GM19372 (cell line): ENCODE data around the gene FBXO45.
"Not testable (repeated sequence)": the region's sequence is repeated elsewhere in the genome, so short reads cannot be mapped to it uniquely, and the experiment has no call there.

ENCODE experiments used
- ATAC-seq: cut with Tn5 transposase; IDR thresholded peaks from one replicate; pipeline ENCODE4 v1.9.1; 2021; ENCODE audit warnings: mild to moderate bottlenecking, low read depth, moderate library complexity; ENCODE audit not compliant: unreplicated experiment

The FBXO45 gene

GRCh38 chr3:196568246-196569002 lies at the start of gene FBXO45, which contains the start of gene WDR53:
Gene FBXO45 (plus strand): TSS chr3:196568660. CDS start chr3:196568985, 325 bp downstream.
Gene WDR53 (minus strand): TSS chr3:196568554. CDS start chr3:196561475, 7,079 bp downstream.
- ATAC-seq = peak; percentile 93

- ATAC-seq = no peak
Observed at GRCh38 chr3:196518966-196519717, 49.3 kb upstream of the FBXO45 start.

GRCh38 chr3:196519718-196520082 lies 48.8 kb upstream of the FBXO45 start:
- ATAC-seq = no peak

DNA sequence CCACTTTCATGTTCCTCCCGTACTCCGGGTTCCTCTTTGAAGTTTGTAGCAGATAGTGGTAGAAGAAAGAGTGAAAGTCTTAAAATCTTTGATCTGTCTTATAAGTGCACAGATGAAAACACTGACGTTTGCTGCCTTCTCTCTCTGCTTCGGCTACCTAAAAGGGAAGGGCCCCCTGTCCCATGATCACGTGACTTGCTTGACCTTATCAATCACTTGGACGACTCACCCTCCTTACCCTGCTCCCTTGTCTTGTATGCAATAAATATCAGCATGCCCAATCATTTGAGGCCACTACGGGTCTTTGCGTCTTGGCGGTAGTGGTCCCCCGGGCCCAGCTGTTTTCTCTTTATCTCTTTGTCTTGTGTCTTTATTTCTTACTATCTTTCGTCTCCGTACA lies 47.2 kb upstream of the FBXO45 start:
- ATAC-seq = not testable (repeated sequence)

DNA sequence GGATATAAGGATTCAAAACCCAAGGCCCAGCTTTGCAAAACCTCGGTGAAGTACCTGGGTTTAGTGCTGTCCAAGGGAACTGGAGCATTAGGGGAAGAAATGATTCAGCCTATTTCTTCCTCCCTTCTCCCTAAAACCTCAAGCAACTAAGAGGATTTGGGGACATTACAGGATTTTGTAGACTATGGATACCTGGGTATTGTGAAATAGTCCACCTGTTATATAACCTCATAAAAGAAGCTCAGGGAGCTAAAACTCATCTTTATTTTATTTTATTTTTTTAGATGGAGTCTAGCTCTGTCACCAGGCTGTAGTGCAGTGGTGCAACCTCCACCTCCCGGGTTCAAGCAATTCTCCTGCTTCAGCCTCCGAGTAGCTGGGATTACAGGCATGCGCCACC lies 44.6 kb upstream of the FBXO45 start:
- no peak for ATAC-seq

DNA sequence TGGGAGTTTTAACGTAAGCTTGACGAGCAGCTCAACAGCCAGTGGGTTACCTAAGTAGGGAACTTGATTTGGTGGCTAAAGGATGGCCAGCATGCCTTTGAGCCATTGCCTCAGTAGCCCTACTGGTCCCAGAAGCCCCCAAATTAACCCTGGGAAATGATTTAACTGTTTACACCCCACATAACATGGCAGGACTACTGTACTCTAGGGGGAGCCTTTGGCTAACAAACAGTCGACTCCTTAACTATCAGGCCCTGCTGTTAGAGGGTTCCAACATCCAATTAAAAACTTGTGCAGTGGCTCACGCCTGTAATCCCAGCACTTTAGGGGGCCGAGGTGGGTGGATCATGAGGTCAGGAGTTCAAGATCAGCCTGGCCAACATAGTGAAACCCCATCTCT lies 43.9 kb upstream of the FBXO45 start:
- no peak for ATAC-seq

- ATAC-seq = no peak
Observed at GRCh38 chr3:196525141-196525540, 43.3 kb upstream of the FBXO45 start.

DNA sequence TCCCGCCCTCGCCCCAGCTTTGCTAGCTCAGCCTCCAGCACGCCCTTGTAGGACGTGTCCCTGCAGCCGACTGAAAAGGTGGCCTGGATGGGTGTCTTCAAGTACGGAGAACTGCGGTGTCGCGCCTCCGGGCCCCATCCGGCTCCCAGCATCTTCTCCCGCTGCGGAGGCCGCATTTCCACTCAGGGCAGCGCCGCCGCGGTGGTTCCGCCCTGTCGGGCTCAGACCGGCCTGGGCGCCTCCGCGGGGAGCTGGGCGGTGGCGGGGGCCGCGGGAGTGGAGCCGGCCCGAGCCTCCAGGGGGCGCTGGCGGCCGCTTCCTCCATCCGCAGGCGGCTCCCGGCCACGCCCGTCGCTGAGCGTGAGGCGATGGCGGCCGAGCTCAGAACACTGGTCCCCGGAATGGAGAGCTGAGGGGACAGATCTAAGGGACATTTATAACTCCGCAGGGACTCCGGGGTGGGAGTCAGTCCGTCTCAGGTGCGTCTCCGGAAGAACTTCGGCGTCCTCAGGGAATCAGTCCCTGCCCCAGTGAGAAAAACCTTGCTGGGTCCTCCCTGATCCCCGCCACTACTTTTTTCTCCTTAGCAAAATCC lies 39.7 kb upstream of the FBXO45 start:
- peak; percentile 84 for ATAC-seq

DNA sequence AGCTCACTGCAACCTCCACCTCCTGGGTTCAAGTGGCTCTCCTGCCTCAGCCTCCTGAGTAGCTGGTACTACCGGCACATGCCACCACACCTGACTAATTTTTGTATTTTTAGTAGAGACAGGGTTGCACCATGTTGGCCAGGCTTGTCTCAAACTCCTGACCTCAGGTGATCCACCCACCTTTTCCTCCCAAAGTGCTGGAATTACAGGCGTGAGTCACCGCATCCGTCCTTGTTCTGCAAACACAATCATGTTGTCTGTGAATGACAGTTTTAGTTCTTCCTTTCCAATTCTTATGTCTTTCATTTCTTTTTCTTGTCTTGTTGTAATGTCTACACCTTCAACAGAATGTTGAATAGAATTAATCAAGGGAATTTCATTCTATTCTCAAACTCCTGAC lies 37.0 kb upstream of the FBXO45 start:
- ATAC-seq = no peak

DNA sequence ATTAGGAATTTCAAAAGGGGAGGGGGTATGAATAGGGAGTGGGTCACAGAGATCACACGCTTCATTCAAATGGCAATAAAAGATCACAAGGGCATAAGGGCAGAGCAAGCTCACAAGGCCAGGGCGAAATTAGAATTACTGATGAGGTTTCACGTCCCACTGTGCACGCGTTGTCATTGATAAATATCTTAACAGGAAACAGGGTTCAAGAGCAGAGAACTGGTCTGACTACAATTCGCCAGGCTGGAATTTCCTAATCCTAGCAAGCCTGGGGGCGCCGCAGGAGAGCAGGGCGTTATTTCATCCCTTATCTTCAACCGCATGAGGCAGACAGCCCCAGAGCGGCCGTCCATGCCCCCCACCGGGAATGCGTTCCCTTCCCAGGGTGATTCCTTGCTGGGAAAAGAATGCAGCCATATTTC lies 35.2 kb upstream of the FBXO45 start:
- ATAC-seq = no peak

- no peak for ATAC-seq
Observed at GRCh38 chr3:196537319-196537984, 31.0 kb upstream of the FBXO45 start.

- ATAC-seq = no peak
Observed at GRCh38 chr3:196541684-196542445, 26.6 kb upstream of the FBXO45 start.

DNA sequence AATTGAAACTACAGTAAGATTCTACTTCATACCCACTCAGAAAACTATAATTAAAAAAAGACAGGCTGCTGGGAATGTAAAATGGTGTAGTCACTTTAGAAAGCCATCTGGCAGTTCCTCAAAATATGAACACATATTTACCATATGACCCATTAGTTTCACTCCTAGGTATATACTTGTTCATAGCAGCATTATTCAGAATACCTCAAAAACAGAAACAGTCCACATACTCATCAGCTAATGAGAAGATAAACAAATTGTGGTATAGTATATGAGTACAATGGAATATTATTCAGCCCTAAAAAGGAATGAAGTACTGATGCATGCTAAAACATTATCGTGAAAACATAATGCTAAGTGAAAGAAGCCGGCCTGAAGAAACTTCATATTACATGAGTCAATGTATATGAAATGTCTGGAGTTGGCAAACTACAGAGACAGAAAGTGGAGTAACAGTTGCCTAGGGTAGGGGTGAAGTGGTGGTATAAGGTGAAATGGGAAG lies 23.9 kb upstream of the FBXO45 start:
- no peak for ATAC-seq

DNA sequence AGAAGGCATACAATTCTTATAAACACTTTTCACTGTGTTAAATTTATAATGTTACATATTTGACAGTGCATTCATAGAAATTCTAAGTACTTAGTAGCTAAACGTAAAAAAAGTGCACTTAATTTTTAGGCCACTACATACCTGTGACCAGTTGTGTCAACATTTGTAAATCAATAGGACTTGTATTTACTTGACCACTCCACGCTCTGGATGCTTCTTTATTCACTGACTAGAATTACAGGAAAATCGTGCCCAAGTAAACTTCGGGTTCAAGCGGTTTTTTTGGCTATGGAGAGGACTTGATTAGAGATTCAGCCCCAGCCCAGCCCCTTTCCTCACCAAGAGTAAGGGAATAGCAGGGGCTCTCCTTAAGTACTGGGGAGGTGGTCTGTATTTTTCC lies 21.9 kb upstream of the FBXO45 start:
- ATAC-seq = no peak

DNA sequence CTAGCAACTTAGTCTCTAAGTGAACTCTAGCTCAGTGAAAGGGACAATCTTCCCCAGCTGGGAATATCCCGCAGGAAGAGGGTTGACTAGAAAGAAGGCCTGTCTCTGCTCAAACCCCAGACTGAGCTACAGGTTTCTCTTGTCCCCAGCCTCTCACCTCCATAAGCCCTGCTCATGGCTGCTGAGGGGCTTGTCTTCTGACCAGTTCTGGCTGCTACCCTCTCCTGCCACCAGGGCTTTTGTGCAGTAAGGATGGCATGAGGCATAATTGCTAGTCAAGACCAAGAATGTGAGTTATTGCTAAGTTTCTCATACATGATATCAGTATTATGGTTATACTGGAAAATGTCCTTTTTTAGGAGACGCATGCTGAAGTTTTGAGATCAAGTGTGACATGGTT lies 21.4 kb upstream of the FBXO45 start:
- no peak for ATAC-seq

DNA sequence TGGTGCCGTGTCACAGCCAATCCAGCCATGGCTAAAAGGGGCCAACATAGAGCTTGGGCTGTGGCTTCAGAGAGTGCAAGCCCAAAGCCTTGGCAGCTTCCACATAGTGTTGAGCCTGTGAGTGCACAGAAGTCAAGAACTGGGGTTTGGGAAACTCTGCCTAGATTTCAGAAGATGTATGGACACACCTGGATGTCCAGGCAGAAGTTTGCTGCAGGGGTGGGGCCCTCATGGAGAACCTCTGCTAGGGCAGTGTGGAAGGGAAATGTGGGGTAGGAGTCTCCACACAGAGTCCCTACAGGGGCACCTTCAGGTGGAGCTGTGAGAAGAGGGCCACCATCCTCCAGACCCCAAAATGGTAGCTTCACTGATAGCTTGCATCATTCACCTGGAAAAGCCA lies 19.1 kb upstream of the FBXO45 start:
- ATAC-seq = not testable (repeated sequence)

DNA sequence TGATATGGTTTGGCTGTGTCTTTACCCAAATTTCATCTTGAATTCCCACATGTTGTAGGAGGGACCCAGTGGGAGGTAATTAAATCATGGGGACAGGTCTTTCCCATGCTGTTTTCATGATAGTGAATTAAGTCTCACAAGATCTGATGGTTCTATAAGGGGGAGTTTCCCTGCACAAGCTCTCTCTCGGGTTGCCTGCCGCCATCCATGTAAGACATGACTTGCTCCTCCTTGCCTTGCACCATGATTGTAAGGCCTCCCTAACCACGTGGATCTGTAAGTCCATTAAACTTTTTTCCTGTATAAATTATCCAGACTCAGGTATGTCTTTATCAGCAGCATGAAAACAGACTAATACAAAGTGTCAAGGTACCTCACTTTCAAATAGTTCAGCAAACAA lies 18.3 kb upstream of the FBXO45 start:
- not testable (repeated sequence) for ATAC-seq

DNA sequence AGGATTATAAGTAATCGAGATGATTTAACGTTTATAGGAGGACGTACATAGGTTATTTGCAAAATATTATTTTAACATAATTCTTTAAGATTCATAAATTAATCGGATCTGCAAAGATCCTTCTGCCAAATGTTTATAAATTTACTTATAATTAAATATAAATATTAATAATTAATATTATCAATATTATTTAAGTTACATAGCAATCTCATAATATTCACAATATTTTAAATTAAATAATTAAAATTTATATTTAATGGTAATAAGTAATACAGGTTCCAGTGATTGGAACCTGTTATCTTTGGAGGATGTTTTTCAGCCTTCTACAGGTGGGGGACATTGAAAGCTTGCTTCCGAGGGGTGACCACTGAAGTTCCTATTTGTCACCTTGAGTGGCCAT lies 16.2 kb upstream of the FBXO45 start:
- ATAC-seq = no peak

- no peak for ATAC-seq
Observed at GRCh38 chr3:196553551-196553950, 14.9 kb upstream of the FBXO45 start.

GRCh38 chr3:196554205-196554604 lies 14.3 kb upstream of the FBXO45 start:
- no peak for ATAC-seq
